NCI-H128 (cell line): ENCODE data around the gene CACNG8.
"Not testable (repeated sequence)": the region's sequence is repeated elsewhere in the genome, so short reads cannot be mapped to it uniquely, and the experiment has no call there.

Experiments used
- DNase-seq: peaks from one replicate; lab custom pipeline; 2025; ENCODE audit not compliant: unreplicated experiment; lab: John Stamatoyannopoulos, UW

CACNG8 gene

DNA sequence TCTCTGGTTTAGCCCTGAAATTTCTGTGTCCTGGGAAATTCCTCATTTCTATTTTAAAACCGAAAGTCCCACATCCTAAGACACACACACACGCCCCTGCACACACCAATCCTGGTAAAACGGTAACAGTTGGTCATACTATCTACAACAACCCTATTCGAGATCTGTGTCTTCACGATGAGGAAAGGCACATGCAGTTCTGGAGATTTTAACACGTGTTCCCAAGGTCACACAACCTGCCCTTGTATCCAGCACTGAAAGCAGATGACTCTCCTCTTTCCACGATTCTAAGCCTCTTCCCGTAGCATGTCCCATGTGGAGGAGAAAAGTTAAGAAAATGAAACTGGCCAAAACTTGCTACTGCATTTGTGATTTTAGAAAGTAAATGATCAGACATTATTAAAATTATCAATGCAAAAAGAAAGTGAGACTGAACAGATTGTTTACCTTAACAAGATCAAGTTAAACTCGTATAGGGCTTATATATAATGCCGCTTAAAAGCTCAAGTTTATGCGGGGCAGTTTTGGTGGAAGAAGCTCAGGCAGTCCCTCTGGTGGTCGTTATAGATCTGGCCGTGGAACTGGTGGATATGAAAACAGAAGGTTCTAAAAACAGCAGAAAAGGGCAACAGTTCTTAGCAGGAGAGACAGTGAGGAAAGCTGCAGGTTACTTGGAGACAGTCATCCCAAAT, 68.3 kb downstream of the CACNG8 start:
- no peak for DNase-seq

DNA sequence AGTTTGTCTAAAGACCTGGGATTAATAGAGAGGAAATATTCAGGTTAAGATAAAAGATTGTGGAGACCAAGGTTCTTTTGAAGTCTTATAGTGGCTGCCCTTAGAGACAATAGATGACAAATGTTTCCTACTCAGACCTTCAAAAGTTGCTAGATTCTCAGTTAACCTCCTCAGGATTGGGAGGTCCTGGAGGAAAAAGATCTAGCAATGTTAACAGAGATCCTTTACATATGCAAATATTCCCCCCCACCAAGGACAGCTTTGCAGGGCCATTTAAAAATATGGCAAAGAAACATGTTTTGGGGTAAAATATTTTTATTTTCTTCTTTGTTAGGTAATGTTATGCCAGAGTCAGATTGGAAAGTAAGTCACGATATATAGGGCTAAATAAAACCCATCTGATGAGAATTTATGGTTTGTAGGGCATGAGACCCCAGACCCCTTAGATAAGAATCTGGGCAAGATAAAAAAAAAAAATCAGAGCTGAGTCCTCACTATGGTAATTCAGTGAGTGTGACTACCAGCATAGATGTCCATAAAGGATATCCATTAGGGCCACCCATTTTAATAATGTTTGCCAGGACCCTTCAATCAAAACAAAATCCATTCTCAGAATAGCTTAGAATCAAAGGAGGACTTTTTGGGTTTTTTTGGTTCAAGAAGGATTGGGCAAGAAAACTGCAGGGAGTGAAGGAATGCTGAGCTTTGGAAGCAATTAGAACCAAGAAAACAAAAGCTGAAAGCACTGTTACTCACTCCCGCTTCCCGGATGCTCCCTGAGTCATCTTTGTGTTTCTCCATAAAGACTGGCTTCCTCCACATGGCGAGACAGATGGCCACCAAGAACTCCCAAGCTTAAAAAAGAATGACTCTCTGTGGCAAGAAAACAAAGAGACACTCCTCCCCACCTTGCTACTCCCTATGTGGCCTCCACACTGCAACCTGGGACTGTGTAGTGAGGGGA, 72.8 kb downstream of the CACNG8 start:
- no peak for DNase-seq

DNA sequence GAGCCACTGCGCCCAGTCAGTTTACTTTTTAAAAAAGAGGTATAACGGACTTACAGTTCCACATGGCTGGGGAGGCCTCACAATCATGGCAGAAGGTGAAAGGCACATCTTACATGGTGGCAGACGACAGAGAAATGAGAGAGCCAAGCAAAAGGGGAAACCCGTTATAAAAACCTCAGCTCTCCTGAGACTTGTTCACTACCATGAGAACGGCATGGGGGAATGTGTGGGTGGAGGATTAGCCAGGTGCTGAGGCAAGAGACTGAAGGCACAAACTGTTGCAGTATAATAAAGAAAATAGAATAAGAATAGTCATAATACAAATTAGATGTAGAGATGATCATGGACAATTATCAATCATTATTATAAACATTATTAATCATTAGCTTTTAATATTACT, 73.8 kb downstream of the CACNG8 start:
- not testable (repeated sequence) for DNase-seq
